AG04449 (cell line): ENCODE measurements around the gene CHD5.

Experiments
- CTCF ChIA-PET: fragments of 350-600 bp; formaldehyde crosslinking; extraction: SDS; loops from one replicate; lab custom pipeline; 2021; ENCODE audit warnings: antibody characterized with exemption; lab: Yijun Ruan, JAX
- POLR2A ChIA-PET: fragments of 400-600, 350-600 bp; formaldehyde crosslinking; extraction: SDS; loops from one replicate; lab custom pipeline; 2020; ENCODE audit warnings: antibody characterized with exemption, inconsistent platforms; lab: Yijun Ruan, JAX
- DNase-seq: peaks from one replicate; pipeline ENCODE4 v3.0.0-alpha.2; 2010; ENCODE audit warnings: low read depth, low spot score
- H3K4me3 ChIP-seq: 2 replicates; pipeline ENCODE4 v1.5.1; 2011; ENCODE audit warnings: low read depth, mild to moderate bottlenecking, control low read depth, low read length
- CTCF ChIP-seq: IDR thresholded peaks from one replicate; pipeline ENCODE4 v1.5.1; 2011; ENCODE audit warnings: mild to moderate bottlenecking, moderate library complexity, low read length, control low read depth, inconsistent platforms; ENCODE audit not compliant: insufficient read depth; ENCODE audit errors: missing control alignments

The CHD5 gene

DNA sequence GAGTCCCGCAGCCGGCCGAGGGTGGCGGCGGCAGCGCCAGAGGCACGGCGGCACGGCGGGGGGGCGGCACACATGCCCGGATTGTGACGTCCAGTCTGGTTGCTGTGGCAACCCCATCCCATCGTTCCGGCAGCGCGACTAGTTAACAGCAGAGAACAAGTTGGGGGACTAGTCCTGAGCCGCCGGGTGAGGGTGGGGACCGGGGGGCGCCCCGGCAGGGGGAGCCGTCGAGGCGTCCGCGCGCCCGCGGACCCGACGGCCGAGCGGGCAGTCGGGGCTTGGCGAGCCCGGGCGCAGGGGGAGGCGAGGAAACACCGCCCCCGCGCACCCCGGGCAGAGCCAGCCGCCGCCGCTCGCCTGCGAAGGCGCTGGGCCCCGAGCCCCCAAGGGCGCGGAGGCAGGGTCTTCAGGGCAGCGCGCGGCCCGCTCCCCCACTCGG is at the start of gene CHD5:
Gene CHD5 (minus strand): TSS at position 54 of the 439 bp plus-strand sequence. CDS start 298 bp downstream, outside the sequence.
- ChIA-PET POLR2A (no interaction called here), CTCF (interaction anchor here (1.0 to 1.1 kb wide), 2 partner anchors 146 to 187 kb away, joined by 3 read pairs; no protein-coding TSS in a partner anchor)
- no peak for DNase-seq
- H3K4me3 ChIP-seq = no peak within 1 kb of the TSS
- TF ChIP-seq CTCF = no peak

DNA sequence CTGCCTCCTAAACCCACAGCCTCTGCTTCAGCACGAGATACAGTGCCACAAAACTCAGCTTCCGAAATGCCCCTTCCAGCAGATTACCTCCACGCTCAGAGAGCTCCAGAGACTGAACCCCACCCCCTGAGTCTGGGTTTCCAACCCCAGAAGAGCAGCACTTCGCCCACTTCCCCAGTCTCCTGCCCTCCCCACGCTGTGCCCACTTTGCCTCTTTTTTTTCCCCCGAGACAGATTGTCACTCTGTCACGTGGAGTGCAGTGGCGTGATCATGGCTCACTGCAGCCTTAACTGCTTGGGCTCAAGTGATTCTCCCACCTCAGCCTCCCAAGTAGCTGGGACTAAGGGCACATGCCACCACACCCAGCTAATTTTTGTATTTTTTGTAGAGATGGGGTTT is 45.5 kb upstream of the CHD5 start:
- ChIA-PET POLR2A (no interaction called here), CTCF (interaction anchor here (0.7 to 7.3 kb wide), 5 partner anchors 9 to 21 kb away, joined by 3 to 62 read pairs (median 5); partner anchors contain the start of gene RNF207)
- no peak overlapping the region for H3K4me3 ChIP-seq
- TF ChIP-seq CTCF = no peak
- no peak for DNase-seq

- no peak overlapping the region for H3K4me3 ChIP-seq
- no peak for TF ChIP-seq CTCF
- POLR2A ChIA-PET = no interaction called here
- DNase-seq = no peak
- CTCF ChIA-PET = interaction anchor here (1.0 to 7.3 kb wide), 2 partner anchors 10 to 17 kb away, joined by 3 to 62 read pairs; partner anchors contain the start of gene RNF207
These were observed 44.6 kb upstream of the CHD5 start for GRCh38 chr1:6224718-6225117.

DNA sequence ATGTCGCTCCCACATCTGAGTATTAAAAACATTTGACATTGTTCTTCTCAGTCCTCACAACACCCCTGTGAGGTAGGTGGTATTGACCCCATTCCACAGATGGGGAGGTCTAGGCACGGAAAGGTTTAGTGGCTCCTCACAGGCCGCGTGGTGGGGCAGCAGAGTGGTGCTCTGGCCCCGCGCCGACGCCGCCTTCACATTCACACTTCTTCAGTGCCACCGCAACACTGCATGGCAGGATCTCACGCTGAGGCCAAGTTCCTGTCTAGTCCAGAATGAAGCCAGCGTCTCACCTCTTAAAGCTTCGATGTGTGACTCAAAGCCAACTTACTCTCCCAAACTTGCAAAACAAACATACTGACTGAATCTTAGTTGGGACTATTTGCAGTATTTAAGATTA is 43.5 kb upstream of the CHD5 start:
- POLR2A ChIA-PET = no interaction called here
- no peak overlapping the region for H3K4me3 ChIP-seq
- DNase-seq = no peak
- CTCF ChIA-PET = interaction anchor here (0.9 to 7.3 kb wide), 2 partner anchors 16 to 19 kb away, joined by 4 to 62 read pairs; partner anchors contain the start of gene RNF207
- TF ChIP-seq CTCF = no peak

- no peak overlapping the region for H3K4me3 ChIP-seq
- ChIA-PET CTCF (interaction anchor here (7.3 kb wide), 1 partner anchor 15 kb away, joined by 62 read pairs; the partner anchor contains the start of gene RNF207), POLR2A (no interaction called here)
- no peak for DNase-seq
- no peak for TF ChIP-seq CTCF
These were observed 42.5 kb upstream of the CHD5 start for GRCh38 chr1:6222636-6223035.

GRCh38 chr1:6221210-6221784 is 41.2 kb upstream of the CHD5 start:
- no peak for DNase-seq
- H3K4me3 ChIP-seq = no peak overlapping the region
- POLR2A ChIA-PET = no interaction called here
- CTCF ChIA-PET = interaction anchor here (1.3 to 7.3 kb wide), 3 partner anchors 13 to 17 kb away, joined by 5 to 62 read pairs (median 10); partner anchors contain the start of gene RNF207
- TF ChIP-seq CTCF = no peak
